Loucy (cell line): ENCODE measurements around the gene CEPT1.

Experiments used
- H2AFZ ChIP-seq: fragments of 200-600 bp; sonication (generic); 2 replicates; pipeline ENCODE4 v1.6.0; 2016; ENCODE audit warnings: antibody characterized with exemption, mild to moderate bottlenecking, low read length, moderate library complexity
- H3F3A ChIP-seq: fragments of 200-600 bp; 2 replicates; pipeline ENCODE4 v1.6.0; 2016; ENCODE audit warnings: antibody characterized with exemption, low read depth, mild to moderate bottlenecking
- H3K27me3 ChIP-seq: fragments of 200-600 bp; sonication (generic); 2 replicates; pipeline ENCODE4 v1.6.1; 2014; ENCODE audit warnings: low read length, mild to moderate bottlenecking; ENCODE audit not compliant: insufficient read depth, poor library complexity, severe bottlenecking
- H3K36me3 ChIP-seq: fragments of 200-600 bp; sonication (generic); 2 replicates; pipeline ENCODE4 v1.6.1; 2016; ENCODE audit warnings: low read length; ENCODE audit not compliant: insufficient read depth
- H3K4me1 ChIP-seq: fragments of 200-600 bp; sonication (generic); 2 replicates; pipeline ENCODE4 v1.5.1; 2014; ENCODE audit warnings: low read length, mild to moderate bottlenecking; ENCODE audit not compliant: insufficient read depth, poor library complexity, severe bottlenecking
- H3K4me2 ChIP-seq: fragments of 200-600 bp; sonication (generic); 2 replicates; pipeline ENCODE4 v1.6.0; 2014; ENCODE audit warnings: antibody characterized with exemption, low read length, low read depth, mild to moderate bottlenecking; ENCODE audit not compliant: poor library complexity, severe bottlenecking
- H3K4me3 ChIP-seq: fragments of 200-600 bp; sonication (generic); 2 replicates; pipeline ENCODE4 v1.5.1; 2014; ENCODE audit warnings: low read length, mild to moderate bottlenecking, mixed read lengths; ENCODE audit not compliant: poor library complexity, severe bottlenecking
- H3K79me2 ChIP-seq: fragments of 200-600 bp; sonication (generic); 2 replicates; pipeline ENCODE4 v1.6.1; 2014; ENCODE audit warnings: low read length; ENCODE audit not compliant: insufficient read depth
- H3K9ac ChIP-seq: fragments of 200-600 bp; sonication (generic); 2 replicates; pipeline ENCODE4 v1.6.0; 2014; ENCODE audit warnings: mild to moderate bottlenecking, low read depth, low read length, moderate library complexity; ENCODE audit not compliant: poor library complexity, severe bottlenecking
- H3K9me2 ChIP-seq: fragments of 200-600 bp; sonication (generic); replicated peaks from 2 replicates; pipeline ENCODE4 v1.6.1; 2016; ENCODE audit warnings: low read depth, low read length, mixed read lengths
- H3K9me3 ChIP-seq: fragments of 200-600 bp; sonication (generic); 2 replicates; pipeline ENCODE4 v1.6.1; 2014; ENCODE audit warnings: mild to moderate bottlenecking, antibody characterized with exemption, low read length, low read depth; ENCODE audit not compliant: insufficient read depth
- H4K20me1 ChIP-seq: fragments of 200-600 bp; sonication (generic); 2 replicates; pipeline ENCODE4 v1.6.0; 2014; ENCODE audit warnings: antibody characterized with exemption, low read length, mild to moderate bottlenecking; ENCODE audit not compliant: insufficient read depth, poor library complexity, severe bottlenecking
- CTCF ChIP-seq: fragments of 200-600 bp; sonication (generic); conservative IDR thresholded peaks from 2 replicates; pipeline ENCODE4 v1.5.1; 2014; ENCODE audit warnings: mild to moderate bottlenecking, antibody characterized with exemption, low read length
- EZH2phosphoT487 ChIP-seq: fragments of 200-600 bp; IDR thresholded peaks from 2 replicates; pipeline ENCODE4 v1.6.1; 2018; ENCODE audit warnings: antibody characterized with exemption, mild to moderate bottlenecking, moderate library complexity, borderline replicate concordance

Gene CEPT1

GRCh38 chr1:111228748-111229126 lies 88.7 kb downstream of the CEPT1 start:
- TF ChIP-seq EZH2phosphoT487 = no peak
- no peak for TF ChIP-seq CTCF
- Histone ChIP-seq H2AFZ (no peak overlapping the region), H3K9me2 (no peaks in the 10 kb centered on the region), H3K27me3 (no peaks in the 10 kb centered on the region), H3K9ac (no peak overlapping the region), H3K4me3 (no peak overlapping the region), H3K4me2 (no peak overlapping the region), H3K9me3 (no peaks in the 10 kb centered on the region), H3F3A (no peaks in the 10 kb centered on the region), H3K79me2 (no peaks in the 10 kb centered on the region), H3K36me3 (no peaks in the 10 kb centered on the region), H3K4me1 (peaks cover 17% of the 10 kb centered on the region), H4K20me1 (no peaks in the 10 kb centered on the region)

GRCh38 chr1:111232134-111232533 lies 92.1 kb downstream of the CEPT1 start:
- no peak overlapping the region for H3K4me3 ChIP-seq
- no peaks in the 10 kb centered on the region for H3F3A ChIP-seq
- H3K4me1 ChIP-seq = peaks cover 4% of the 10 kb centered on the region
- no peaks in the 10 kb centered on the region for H3K36me3 ChIP-seq
- H3K9me3 ChIP-seq = no peaks in the 10 kb centered on the region
- no peaks in the 10 kb centered on the region for H3K79me2 ChIP-seq
- H4K20me1 ChIP-seq = no peaks in the 10 kb centered on the region
- H2AFZ ChIP-seq = no peak overlapping the region
- no peak overlapping the region for H3K4me2 ChIP-seq
- no peak for TF ChIP-seq EZH2phosphoT487
- no peak for TF ChIP-seq CTCF
- no peak overlapping the region for H3K9ac ChIP-seq
- no peaks in the 10 kb centered on the region for H3K9me2 ChIP-seq
- H3K27me3 ChIP-seq = no peaks in the 10 kb centered on the region

GRCh38 chr1:111234258-111234657 lies 94.2 kb downstream of the CEPT1 start:
- Histone ChIP-seq H3K4me2 (no peak overlapping the region), H3K36me3 (no peaks in the 10 kb centered on the region), H3K4me3 (no peak overlapping the region), H3K9me2 (no peaks in the 10 kb centered on the region), H3K79me2 (no peaks in the 10 kb centered on the region), H3K9ac (no peak overlapping the region), H4K20me1 (no peaks in the 10 kb centered on the region), H3K27me3 (no peaks in the 10 kb centered on the region), H3K4me1 (peaks cover 4% of the 10 kb centered on the region), H3F3A (no peaks in the 10 kb centered on the region), H3K9me3 (no peaks in the 10 kb centered on the region), H2AFZ (no peak overlapping the region)
- TF ChIP-seq CTCF (no peak), EZH2phosphoT487 (no peak)
